Upper lobe of left lung (tissue), 4 donors: ENCODE results near the gene TYMP.

ENCODE experiments used
- POLR2A ChIP-seq, 4 donors: fragments of 450-650 bp; IDR thresholded peaks; one replicate each; pipeline ENCODE4 v1.5.1; 2016 to 2017; ENCODE audit warnings: antibody characterized with exemption in 4 of 4, mild to moderate bottlenecking in 2 of 4
- TF ChIP-seq, protein P1 (sequence below), 6 experiments: fragments of 450-650 bp in 4 of 6; fragments of 200-600 bp in 2 of 6; sonication (generic) in 2 of 6; IDR thresholded peaks; one replicate each; pipeline ENCODE4 v1.5.1; 2016 to 2019; ENCODE audit warnings: antibody characterized with exemption in 6 of 6

DNA sequence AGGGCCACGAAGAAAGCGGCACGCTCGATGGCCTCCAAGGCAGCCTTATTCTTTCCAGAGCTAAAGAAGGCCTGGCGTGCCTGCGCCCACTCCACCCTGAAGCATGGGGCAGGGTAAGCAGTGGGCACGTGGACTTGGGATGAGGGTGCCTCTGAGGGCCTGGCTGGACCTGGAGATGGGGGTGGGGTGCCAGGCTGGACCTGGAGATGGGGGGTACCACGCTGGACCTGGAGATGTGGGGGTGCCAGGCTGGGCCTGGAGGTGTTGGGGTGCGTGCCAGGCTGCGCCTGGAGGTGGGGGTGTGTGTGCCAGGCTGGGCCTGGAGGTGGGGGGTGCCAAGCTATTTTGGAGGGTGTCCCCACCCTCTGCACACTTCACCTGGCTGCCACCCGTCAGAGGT is 43.2 kb upstream of the TYMP start:
- TF ChIP-seq, protein P1, sequence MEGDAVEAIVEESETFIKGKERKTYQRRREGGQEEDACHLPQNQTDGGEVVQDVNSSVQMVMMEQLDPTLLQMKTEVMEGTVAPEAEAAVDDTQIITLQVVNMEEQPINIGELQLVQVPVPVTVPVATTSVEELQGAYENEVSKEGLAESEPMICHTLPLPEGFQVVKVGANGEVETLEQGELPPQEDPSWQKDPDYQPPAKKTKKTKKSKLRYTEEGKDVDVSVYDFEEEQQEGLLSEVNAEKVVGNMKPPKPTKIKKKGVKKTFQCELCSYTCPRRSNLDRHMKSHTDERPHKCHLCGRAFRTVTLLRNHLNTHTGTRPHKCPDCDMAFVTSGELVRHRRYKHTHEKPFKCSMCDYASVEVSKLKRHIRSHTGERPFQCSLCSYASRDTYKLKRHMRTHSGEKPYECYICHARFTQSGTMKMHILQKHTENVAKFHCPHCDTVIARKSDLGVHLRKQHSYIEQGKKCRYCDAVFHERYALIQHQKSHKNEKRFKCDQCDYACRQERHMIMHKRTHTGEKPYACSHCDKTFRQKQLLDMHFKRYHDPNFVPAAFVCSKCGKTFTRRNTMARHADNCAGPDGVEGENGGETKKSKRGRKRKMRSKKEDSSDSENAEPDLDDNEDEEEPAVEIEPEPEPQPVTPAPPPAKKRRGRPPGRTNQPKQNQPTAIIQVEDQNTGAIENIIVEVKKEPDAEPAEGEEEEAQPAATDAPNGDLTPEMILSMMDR (IDR thresholded peaks at IDR 0.05) = no peak
- no peak for TF ChIP-seq POLR2A (IDR thresholded peaks at IDR 0.05)
